GM20000 (cell line): ENCODE measurements around the gene CYP2F1.
"Not testable (repeated sequence)": the region's sequence is repeated elsewhere in the genome, so short reads cannot be mapped to it uniquely, and the experiment has no call there.

Experiments
- DNase-seq: peaks from one replicate; pipeline ENCODE4 v3.0.0; 2012; ENCODE audit warnings: low spot score
- CTCF ChIP-seq: IDR thresholded peaks from 2 replicates; pipeline ENCODE4 v1.5.1; 2012; ENCODE audit warnings: mild to moderate bottlenecking, control low read depth; ENCODE audit errors: extremely low read depth, missing control alignments

Gene CYP2F1

DNA sequence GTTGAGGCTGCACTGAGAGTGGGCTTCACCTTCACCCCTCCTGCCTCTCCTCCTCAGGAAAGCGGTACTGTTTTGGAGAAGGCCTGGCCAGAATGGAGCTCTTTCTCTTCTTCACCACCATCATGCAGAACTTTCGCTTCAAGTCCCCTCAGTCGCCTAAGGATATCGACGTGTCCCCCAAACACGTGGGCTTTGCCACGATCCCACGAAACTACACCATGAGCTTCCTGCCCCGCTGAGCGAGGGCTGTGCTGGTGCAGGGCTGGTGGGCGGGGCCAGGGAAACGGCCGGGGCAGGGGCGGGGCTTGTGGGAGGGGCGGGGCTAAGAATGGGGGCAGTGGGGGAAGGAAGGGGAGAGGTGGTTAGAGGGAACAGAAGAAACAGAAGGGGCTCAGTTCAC lies 18.5 kb upstream of the CYP2F1 start:
- no peak for TF ChIP-seq CTCF
- no peak for DNase-seq

- no peak for TF ChIP-seq CTCF
- DNase-seq, result peak; percentile 6
Observed at GRCh38 chr19:41096353-41096752, 17.9 kb upstream of the CYP2F1 start.

DNA sequence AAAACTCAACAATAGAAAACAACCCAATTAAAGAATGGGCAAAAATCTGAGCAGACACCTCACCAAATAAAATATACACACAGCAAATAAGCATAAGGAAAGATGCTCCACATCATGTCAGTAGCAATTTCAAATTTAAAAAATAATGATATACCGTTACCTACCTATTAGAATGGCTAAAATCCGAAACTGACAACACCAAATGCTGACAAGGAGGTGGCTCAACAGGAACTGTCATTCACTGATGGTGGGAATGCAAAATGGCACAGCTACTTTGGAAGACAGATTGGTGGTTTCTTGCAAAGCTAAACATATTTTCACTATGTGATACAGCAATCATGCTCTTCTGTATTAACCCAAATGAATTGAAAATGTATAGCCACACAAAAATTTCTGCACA lies 16.9 kb upstream of the CYP2F1 start:
- no peak for DNase-seq
- TF ChIP-seq CTCF, result no peak

- TF ChIP-seq CTCF, result no peak
- DNase-seq, result no peak
Observed at GRCh38 chr19:41098762-41099161, 15.5 kb upstream of the CYP2F1 start.

GRCh38 chr19:41102210-41102609 lies 12.0 kb upstream of the CYP2F1 start:
- DNase-seq, result not testable (repeated sequence)

GRCh38 chr19:41106177-41106576 lies 8.1 kb upstream of the CYP2F1 start:
- DNase-seq, result no peak
- no peak for TF ChIP-seq CTCF

- TF ChIP-seq CTCF, result no peak
- no peak for DNase-seq
Observed at GRCh38 chr19:41111296-41111695, 2.9 kb upstream of the CYP2F1 start.

GRCh38 chr19:41111750-41112295 lies 2.4 kb upstream of the CYP2F1 start:
- DNase-seq, result no peak
- no peak for TF ChIP-seq CTCF
